GM12891 (cell line): ENCODE measurements around the gene SLC25A47.

Experiments
- POLR2A ChIP-seq: IDR thresholded peaks from 2 replicates; pipeline ENCODE4 v1.6.1; 2011; ENCODE audit warnings: low read depth, low read length, control low read depth
- POLR2AphosphoS5 ChIP-seq: IDR thresholded peaks from 2 replicates; pipeline ENCODE4 v1.6.1; 2011; ENCODE audit warnings: low read depth, low read length, control low read depth

DNA sequence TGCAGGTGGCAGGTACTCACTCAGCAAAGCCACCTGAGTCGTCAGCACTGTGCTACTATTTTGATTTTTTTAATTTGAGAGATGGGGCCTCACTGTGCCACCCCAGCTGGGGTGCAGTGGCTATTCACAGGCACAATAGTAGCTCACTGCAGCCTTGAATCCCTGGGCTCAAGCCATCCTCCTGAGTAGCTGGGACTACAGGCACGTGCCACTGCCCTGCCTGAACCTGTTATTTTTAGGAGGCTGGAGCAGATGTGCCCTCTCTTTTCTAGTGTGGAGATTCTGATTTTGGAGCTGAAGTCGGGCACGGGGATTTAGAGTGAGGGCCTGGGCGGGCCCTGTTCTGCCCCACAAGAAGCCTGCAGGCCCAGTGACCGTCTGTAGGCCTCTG, 17.3 kb downstream of the SLC25A47 start:
- TF ChIP-seq POLR2AphosphoS5 (no peak), POLR2A (no peak)
